Left ventricle myocardium inferior (tissue), 1 donor: ENCODE data around the gene FBLN2. TPM values are rescaled to one million over a fixed set of nuclear protein-coding genes. Genes with fewer than 3 reads are reported as not detected.

Experiments used
- DNase-seq: peaks from one replicate; pipeline ENCODE4 v3.0.0-alpha.2; 2020
- H3K27ac ChIP-seq: fragments of 200-600 bp; replicated peaks from 2 replicates; pipeline ENCODE4 v1.8.0; 2021
- H3K27me3 ChIP-seq: fragments of 200-600 bp; 2 replicates; pipeline ENCODE4 v1.8.0; 2021; ENCODE audit warnings: low read depth
- H3K36me3 ChIP-seq: fragments of 200-600 bp; 2 replicates; pipeline ENCODE4 v1.8.0; 2021
- H3K4me1 ChIP-seq: fragments of 200-600 bp; 2 replicates; pipeline ENCODE4 v1.8.0; 2021
- H3K4me3 ChIP-seq: fragments of 200-600 bp; 2 replicates; pipeline ENCODE4 v1.8.0; 2021; ENCODE audit warnings: mild to moderate bottlenecking, moderate library complexity
- H3K9me3 ChIP-seq: fragments of 200-600 bp; replicated peaks from 2 replicates; pipeline ENCODE4 v1.8.0; 2021
- CTCF ChIP-seq: fragments of 200-600 bp; IDR thresholded peaks from 2 replicates; pipeline ENCODE4 v1.8.0; 2021; ENCODE audit warnings: antibody characterized with exemption, mild to moderate bottlenecking, borderline replicate concordance
- intact Hi-C: fragments of 100-400 bp; cut with micrococcal nuclease; formaldehyde crosslinking; loops from one replicate; pipeline ENCODE4 v1.11.0; 2022
- total RNA-seq: library from RNA; stranded (reverse); fragmentation: NEBNext Ultra II Directional; extraction: Animal tissue kit (Norgen Biotek cat#: 25700); gene quantifications from one replicate; pipeline ENCODE4 v1.2.1, GENCODE V29; 2021
- donor health status: DM: no; HTN: yes; CAD: no; lungs with severe emphysema.

The FBLN2 gene
- total RNA-seq, 1 donor from 2014 or later: 56.7 TPM

- DNase-seq: no peak
- Histone ChIP-seq H3K9me3 (no peaks in the 10 kb centered on the region), H3K36me3 (no peaks in the 10 kb centered on the region), H3K4me1 (peaks cover 16% of the 10 kb centered on the region), H3K27ac (no peak overlapping the region), H3K4me3 (no peak overlapping the region), H3K27me3 (peaks cover 49% of the 10 kb centered on the region)
- intact Hi-C loops: no loop called here
- TF ChIP-seq CTCF: no peak
These were observed 44.7 kb downstream of the FBLN2 start for GRCh38 chr3:13593615-13594014.

- DNase-seq: no peak
- H3K27ac ChIP-seq: peak overlapping the region; percentile 19
These were observed 45.2 kb downstream of the FBLN2 start for GRCh38 chr3:13594146-13594545.

GRCh38 chr3:13594991-13595421 is 46.1 kb downstream of the FBLN2 start:
- H3K4me3 ChIP-seq: no peak overlapping the region
- H3K36me3 ChIP-seq: no peaks in the 10 kb centered on the region
- TF ChIP-seq CTCF: no peak
- H3K9me3 ChIP-seq: no peaks in the 10 kb centered on the region
- peak overlapping the region; percentile 19 for H3K27ac ChIP-seq
- no peak for DNase-seq
- intact Hi-C loops: no loop called here
- peaks cover 23% of the 10 kb centered on the region for H3K4me1 ChIP-seq
- peaks cover 55% of the 10 kb centered on the region for H3K27me3 ChIP-seq

More at GRCh38 chr3:13594146-13594545, 45.2 kb downstream of the FBLN2 start:
- intact Hi-C loops: no loop called here
- TF ChIP-seq CTCF: no peak
- no peaks in the 10 kb centered on the region for H3K9me3 ChIP-seq
- no peaks in the 10 kb centered on the region for H3K36me3 ChIP-seq
- peaks cover 55% of the 10 kb centered on the region for H3K27me3 ChIP-seq
- H3K4me1 ChIP-seq: peaks cover 22% of the 10 kb centered on the region
- H3K4me3 ChIP-seq: no peak overlapping the region

GRCh38 chr3:13595485-13595884 is 46.6 kb downstream of the FBLN2 start:
- no peak for DNase-seq
- H3K27ac ChIP-seq: peak overlapping the region; percentile 19
- H3K36me3 ChIP-seq: no peaks in the 10 kb centered on the region
- no peak overlapping the region for H3K4me3 ChIP-seq
- TF ChIP-seq CTCF: no peak
- no peaks in the 10 kb centered on the region for H3K9me3 ChIP-seq
- H3K4me1 ChIP-seq: peaks cover 23% of the 10 kb centered on the region
- intact Hi-C loops: no loop called here
- peaks cover 55% of the 10 kb centered on the region for H3K27me3 ChIP-seq

- TF ChIP-seq CTCF: no peak
- DNase-seq: no peak
- H3K36me3 ChIP-seq: no peaks in the 10 kb centered on the region
- H3K4me1 ChIP-seq: peaks cover 23% of the 10 kb centered on the region
- no peak overlapping the region for H3K27ac ChIP-seq
- intact Hi-C loops: no loop called here
- peaks cover 55% of the 10 kb centered on the region for H3K27me3 ChIP-seq
- H3K4me3 ChIP-seq: no peak overlapping the region
- H3K9me3 ChIP-seq: no peaks in the 10 kb centered on the region
These were observed 47.7 kb downstream of the FBLN2 start for GRCh38 chr3:13596426-13597205.
